ENCODE data around the gene CCDC50.
A peak's percentile ranks its signal among the peaks of the same experiment; 100 is the strongest.

CCDC50 gene

DNA sequence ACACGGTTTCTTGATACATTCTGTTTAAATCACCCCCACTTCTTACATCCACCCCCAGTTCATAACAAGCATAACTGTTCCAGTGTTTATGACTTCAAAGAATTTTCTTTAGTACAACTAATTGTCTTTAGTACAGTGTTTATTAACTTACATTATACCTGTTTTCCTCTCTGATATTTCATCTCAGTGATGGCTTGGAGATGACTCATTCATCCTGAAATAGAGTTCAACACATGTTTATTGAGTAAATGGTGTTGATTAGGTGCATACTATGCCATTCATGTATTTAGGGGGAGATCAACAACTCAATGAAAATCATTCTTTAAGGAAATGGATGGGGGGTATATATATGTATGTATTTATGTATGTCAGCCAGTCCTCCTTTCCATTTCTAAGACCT is 22.8 kb downstream of the CCDC50 start:
- DNase-seq: no peak

DNA sequence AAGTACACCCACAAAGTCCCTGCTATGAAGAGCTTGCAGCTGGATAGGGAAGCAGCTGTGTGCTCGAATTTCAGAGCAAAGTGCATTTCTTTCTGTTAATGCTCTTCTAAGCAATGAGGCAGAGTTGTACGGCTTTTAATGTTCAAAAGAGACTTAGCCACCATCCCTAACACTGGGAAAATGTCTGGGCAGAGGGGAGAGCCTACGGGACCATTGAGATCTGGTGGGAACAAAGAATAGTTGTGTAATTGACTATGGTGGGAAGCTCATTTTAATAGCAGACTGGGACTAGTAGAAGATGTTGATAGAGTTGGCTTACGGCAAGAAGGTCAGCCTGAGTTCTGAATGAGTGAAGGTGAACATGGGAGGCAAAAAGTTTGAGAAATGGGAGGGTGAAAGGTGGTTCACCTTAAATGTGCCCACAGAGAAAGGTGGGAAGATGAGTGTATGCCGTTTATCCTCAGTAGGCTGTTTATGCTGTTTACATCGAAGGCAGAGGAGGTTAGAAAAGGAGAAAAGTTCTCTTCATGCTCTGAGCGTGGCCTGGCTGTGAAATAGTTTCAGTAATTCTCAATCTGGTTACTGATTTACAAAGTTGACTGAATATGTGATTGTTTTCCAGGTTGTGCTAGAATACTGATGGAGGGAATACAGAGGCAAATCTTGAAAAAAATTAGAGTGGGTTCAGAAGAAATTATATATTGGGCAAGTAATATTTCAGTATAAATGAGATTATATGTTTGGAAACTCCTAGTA is 24.0 kb downstream of the CCDC50 start:
- DNase-seq: peak in 1 of 2 experiments; percentile 7

DNA sequence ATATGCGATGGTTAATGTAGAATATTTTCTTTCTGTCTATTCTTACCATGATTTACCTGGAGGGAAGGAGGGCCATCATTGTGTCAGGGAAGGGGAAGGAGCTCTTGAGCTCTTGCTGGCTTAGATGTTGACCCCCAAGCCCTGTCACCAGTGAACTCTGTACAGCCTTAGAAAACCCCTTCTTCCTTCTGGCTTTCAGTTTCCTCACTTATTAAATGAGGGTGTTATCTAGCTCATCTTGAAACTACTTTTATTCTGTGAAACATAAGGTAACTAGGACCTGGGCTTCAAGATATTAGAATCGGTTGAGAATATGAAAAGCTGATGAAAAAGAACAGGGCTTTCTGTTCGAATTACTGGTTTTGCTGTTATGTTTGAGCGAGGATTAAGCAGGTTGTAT is 26.2 kb downstream of the CCDC50 start:
- no peak for DNase-seq

DNA sequence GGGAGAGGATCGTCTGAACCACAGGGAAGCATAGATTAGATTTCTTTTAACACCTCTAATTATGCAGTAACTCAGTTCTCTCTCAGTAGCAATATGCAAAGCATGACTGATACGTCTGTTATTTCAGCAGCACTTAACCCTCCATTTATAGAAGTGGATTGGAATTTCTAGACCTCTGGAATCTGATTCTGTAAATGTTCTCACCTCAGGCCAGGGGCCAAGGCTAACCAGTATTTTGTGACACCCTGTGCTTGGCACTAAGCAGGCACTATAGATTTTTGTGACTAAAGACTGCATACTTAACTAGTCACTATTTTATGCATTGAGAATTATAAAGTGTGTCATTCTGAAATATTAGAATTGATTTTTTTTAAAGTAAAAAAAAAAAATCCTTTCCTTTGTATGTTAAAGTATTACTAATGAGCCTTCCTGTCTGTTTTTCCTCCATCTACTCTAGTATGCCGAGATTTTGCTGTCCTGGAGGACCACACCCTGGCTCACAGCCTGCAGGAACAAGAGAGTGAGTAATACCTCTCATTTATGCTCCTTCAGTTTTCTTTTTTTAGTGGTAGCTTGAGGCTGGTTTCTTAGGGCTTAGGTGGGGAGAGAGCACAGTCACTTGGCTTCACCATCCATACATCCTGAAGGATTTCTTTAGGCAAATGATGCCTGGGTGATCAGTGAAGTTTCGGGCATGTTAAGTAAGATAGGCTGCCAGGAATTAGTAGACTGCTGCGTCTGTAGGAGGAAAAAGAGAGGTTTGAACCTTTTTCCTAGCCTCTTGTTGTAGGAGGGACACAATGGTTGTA is 27.6 kb downstream of the CCDC50 start:
- DNase-seq: peak; percentile 15 to 61

DNA sequence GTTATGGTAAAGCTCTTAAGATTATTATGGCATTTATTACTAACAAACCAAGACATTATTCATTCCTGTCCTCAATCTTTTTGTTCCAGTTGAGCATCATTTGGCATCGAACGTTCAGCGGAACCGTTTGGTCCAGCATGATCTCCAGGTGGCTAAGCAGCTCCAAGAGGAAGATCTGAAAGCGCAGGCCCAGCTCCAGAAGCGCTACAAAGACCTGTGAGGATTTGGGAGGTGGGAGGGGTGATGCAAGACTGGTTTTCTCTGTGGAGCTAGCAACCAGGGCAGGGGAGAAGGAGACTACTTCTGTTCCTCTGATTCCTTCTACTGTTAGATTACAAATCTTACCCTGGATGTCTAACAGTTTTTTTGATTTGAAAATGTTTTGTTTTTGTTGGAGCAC is 28.7 kb downstream of the CCDC50 start:
- no peak for DNase-seq

DNA sequence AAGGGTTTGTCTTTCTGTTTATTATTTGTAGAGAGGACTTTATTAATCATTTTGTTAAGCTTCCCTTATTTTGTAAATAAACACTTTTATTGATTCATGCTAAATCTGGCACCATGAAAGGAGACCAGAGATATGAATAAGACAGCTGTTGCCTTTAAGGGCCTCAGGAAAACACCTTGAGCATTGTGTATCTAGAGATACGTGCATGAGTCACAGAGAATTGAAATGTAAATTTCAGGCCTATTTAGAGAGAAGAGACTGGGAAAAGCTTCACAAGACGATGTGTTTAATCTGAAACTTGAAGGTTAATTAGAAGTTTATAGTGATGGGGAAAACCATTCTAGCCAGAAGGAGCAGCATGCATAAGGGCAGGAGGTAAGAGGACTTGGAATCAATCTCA is 29.7 kb downstream of the CCDC50 start:
- no peak for DNase-seq

DNA sequence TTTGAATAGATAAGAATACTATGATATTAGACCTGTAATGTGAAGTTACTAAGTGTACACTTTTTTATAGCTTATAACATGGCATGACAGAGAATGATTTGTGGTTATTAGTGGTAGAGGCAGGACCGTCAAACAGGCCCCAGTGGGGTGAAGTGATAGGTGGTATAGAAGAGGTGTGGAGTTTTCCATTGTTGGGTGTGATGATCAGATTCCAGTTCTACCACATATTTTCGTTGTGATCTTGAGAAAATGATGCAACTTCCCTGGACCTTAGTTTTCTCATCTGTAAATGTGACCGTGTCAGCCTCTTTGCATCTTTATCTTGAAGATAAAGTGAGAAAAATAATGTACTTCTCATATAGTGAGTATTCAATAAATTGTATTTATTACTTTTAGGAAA is 31.4 kb downstream of the CCDC50 start:
- DNase-seq: no peak

DNA sequence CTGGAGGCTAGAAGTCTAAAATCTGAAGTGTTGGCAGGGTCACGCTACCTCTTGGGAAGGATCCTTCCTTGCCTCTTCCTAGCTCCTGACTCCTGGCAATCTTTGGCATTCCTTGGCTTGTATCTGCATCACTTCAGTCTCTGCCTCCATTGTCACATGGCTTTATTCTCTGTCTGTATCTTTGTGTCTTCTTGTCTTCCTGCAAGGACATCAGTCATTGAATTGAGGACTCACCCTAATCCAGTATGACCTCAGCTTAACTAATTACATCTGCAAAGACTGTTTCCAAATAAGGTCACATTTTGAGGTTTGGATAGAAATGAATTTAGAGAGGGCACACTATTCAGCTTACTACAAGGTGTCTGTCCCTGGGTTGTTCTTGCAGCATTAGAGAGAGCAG is 32.3 kb downstream of the CCDC50 start:
- DNase-seq: no peak

DNA sequence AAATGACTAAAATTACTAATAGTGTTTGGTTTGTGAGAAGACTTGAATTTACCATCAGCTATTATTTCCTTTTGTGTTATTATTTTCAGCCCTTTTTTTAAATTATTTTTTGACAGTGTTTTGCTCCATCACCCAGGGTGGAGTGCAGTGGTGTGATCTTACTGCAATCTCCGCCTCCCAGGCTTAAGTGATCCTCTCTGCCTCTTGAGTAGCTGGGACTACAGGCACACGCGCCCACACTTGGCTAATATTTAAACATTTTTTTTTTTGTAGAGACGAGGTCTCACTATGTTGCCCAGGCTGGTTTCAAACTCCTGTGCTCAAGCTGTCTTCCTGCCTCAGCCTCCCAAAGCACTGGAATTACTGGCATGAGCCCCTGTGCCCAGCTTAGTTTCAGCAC is 32.8 kb downstream of the CCDC50 start:
- DNase-seq: no peak

DNA sequence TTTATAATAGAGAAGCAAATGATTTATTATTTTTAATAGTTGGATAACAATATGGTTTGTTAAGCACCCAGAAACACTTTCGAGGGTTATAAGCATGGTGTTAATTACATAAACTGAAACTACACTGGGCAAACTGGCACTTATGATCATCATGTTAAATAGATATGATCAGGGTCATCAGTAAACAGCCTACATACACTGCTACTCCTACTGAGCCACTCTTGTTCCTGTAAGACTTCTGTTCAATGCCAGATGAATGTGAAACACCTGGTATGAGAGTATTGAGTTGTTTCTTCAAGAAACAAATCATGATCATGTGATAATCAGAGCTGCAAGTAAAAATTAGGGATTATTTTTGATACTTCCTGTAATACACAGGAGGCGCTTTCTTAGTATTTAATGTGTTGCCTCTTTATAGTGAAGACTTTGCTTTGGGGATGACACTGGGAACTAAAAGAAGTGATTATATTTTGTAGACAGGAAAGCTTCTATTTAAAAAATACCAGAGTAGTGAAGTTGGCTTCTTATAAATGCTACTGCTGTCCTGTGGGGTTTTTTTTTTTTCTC is 33.4 kb downstream of the CCDC50 start:
- no peak for DNase-seq

DNA sequence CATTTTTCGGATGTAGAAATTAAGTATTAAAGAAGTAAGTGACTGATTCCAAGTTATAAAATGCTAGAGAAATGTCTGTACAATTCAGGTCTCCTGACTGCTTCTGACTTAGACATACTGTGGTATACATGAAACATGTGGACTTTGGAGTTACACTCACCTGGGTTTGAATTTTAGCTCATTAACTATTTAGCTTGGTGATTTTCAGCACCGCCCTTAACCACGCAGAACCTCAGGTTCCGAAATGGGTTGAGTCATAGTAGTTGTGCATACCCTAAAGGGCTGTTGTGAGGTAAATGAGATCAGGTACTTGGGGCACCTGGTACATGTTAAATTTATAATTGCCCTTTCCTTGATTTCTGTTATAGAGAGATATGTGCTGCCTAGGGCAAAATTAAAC is 34.0 kb downstream of the CCDC50 start:
- DNase-seq: no peak

DNA sequence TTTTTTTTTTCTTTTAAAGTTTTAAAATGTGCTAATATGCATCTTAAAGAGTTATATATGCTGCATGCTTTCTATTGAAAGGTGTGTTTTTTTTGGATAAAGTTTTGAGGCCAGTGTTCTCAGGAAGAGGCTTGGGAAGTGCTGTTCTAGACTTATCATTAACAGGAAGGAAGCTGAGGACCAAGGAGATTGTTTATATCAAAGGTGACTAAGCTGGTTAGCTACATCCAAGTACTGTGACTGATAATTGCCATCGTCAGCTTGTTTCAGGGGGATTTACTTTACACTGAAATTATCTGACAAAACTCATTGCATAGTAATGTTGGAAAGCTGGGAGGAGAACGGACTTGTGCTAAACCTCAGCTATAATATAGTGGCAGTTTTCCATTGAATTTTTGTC is 37.5 kb downstream of the CCDC50 start:
- DNase-seq: no peak

DNA sequence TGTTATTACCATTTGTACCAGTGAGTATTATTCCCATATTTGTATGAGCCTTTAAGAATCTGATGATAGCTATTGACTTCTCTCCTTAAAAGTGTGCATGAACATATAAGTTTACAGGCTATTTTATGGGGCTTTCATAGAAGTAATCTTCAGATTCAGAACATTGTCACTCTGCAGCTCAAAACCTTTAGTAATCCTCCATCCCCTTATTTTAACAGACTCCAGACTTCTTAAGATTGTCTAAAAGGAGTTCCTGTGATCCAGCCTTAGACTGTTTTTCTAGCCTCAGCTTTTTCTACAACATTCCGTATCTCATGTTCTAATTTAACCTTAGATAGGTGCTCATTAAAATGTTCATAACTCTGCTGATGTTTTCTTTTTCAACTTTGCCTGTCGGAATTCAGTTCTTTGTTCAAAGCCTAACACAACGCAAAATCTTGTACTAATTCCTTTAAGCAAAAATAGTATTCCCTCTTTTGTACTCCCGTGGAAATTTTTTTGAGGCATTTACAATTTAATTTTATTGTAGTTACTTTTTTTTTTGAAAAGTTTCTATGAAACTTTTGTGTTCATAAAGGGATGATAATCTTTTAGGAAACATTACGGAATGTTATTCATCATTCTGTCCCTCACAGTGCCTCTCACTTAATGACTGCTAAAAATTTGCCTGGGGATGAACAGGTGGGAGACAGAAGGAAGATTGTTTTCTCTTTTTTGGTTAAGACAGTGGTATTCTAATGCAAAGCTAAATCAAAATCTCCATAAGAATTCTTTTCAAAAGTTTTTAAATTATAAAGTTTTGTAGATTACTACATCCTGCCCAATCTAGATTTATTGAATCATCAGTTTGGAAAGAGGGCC is 39.8 kb downstream of the CCDC50 start:
- no peak for DNase-seq

DNA sequence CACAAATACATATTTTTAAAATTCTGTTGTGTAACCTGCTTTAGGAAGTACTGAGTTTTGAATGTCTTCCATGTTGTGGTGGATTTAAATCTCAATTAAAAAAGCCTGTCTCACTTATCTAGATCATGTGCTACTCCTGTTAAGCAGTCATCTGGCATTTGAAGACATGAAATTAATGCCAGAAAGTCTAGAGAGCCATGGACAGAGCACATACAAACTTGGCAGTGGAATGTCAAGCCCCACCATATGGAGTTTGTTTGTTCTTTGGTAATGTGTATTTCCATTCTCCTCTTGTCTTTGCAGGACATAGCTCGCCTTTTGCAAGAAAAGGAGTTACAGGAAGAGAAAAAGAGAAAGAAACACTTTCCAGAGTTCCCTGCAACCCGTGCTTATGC is 40.4 kb downstream of the CCDC50 start:
- no peak for DNase-seq

DNA sequence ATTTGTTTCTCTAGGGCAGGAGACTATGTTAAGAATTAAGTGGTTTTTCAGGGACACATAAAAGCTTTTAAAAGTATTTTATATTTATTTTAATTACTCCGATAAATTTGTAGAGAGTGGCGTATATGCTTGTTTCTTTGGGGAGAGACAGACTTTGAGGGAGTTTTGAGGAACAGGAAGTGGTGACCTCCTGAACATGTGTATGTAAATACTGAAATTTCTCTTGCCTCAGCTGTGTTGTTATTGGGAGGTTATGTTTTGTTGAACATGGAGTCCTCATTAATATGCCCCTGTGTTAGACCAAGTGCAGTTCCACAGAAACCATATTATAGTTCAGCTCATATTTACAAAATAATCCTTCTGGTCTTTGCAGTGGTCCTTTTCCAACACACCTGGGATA is 42.9 kb downstream of the CCDC50 start:
- DNase-seq: no peak

DNA sequence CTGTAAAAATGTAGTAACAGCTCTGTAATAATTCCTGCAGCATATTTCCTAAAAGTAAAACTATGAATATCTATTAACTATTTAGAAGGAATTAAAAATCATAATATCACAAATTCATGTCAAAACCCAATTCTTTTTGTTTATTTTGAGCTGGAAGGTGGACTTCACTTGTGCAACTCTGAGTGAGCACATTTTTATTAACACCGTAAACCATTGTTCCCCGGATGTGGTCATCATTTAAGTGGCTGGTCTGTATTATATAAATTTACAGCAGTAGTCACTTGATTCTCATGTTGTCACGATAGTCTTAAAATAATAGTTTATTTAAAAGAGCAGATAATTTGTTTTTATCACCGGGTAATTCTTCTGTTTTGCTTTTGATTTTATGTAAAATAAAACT is 44.1 kb downstream of the CCDC50 start:
- DNase-seq: no peak

DNA sequence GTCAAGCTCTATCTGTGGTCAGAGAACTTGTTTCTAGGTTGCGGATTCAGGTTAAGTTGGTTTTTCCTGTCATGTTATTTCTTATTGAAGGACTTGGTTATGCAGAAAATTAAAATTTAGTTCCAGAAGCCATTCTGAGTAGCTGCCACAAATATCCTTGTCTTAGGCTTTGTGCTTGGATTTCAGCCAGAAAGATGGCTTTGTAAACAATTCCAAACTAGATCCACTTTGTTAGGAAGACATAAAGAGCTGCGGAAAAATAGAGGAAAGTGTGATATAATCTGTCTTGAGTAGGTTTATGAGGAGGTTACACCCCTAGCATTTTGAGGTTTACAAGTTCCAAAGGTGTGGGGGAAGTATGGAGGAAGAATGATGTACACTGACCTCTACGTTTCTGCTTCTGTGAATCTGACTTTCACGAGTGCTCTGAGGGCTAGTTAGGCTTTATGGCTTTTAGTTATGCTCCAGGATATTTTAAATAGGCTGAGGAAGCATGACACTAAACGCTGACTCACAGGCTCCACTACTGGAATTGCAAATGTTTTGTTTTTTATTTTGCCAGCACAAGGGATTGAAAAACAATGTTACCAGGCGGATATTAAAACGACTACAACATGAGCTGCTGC is 47.4 kb downstream of the CCDC50 start:
- no peak for DNase-seq

DNA sequence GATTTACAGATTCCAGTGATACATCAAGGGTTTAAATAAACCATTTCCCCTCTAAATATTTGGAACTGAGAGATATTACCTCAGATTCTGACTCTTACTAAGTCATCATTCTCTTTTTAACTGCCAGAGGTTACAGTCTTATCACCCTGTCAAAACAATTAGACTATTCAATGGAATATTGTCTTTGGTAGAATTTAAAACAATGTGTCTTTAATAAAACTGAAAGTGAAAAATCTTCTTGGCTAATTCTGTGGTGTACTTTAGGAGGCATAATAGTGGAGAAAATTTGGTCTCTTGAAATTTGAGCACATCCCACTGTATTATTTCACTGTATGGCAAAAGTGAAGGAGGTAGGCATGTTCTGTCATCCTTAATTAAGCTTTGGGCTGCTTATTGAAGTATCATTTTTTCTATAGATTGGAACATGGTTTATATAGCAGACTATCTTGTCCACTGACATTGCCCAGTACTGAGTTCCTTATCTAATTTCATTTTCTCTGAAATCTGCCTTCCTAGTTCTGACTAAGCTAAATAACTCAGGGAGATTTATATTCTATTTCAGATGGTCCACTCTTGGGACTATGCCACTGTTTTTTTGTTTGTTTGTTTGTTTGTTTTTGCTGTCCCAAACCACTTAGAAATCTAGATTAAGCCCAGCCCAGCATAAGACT is 49.1 kb downstream of the CCDC50 start:
- DNase-seq: no peak

DNA sequence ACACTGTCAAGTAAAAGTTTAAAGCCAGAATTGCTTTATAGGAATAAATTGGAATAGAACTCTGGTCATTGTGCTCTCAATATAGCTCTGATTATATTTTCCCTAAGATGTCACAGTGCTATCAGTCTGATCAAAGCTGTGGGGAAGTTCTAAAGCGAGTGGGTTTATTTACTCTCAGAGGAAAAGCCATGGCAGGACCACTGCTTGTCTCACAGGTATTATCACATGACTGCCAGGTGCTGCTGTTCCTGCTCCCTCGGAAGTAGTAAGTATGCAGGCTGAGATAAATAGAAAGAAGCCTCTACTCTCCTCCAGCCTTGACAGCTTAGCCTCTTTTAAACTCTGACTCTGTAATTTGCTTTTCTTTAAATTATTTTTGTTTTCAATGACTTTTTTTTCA is 50.3 kb downstream of the CCDC50 start:
- no peak for DNase-seq

DNA sequence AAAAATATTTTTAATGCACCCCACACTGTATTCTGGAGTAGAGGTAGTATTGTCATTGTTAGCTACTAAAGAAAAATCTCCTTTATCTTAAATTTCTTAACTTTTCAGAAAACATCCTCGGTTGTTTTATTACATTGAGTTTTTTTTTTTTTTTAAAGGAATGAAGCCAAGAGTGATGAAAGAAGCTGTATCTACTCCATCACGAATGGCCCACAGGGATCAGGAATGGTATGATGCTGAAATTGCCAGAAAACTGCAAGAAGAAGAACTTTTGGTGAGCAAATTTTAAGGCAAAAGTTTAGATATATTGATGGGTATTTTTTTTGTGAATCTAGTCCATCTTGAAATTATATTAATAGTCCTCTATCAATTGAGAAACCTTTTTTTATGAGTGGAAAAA is 50.8 kb downstream of the CCDC50 start:
- DNase-seq: no peak

DNA sequence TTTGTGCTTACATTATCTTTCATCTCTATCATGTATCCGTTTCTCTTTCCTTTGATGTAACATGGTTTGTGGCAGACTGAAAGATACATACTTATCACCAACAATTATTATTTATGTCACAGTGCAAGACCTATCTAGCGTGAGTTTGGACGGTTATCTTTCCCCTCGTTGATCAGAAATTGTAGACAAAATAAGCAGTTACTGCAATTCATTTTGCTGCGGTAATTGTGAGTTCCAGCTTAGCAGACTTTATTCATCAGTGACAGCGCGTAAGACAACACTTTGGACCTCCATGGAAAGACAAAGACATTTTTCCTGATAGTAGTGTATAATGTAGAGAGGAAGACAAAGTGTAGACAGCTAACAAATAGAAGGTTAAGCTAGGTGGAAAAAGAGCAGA is 52.1 kb downstream of the CCDC50 start:
- DNase-seq: no peak

DNA sequence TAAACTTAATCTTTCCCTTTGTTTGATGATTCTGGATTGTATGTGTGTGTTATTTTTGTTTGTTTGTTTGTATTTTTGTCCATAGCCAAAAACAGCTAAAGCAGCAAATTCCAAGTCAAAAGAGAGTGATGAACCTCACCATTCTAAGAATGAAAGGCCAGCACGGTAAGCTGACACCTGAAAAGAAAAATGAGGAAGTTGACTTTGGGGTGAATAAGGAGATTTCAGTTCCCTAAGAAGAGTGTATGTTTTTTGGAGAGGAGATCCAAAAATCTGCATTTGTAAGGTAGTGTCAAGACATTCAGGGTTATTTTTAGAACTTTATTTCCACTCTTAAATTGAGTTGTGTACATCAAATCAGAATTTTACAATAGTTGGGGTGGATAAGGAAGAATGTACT is 53.5 kb downstream of the CCDC50 start:
- DNase-seq: no peak

All from NCI-H526 (cell line).